Erythroblast (primary cell): Measurements from ENCODE around the gene CLN5.

Source experiments
- GATA1 ChIP-seq: IDR thresholded peaks from 2 replicates; pipeline ENCODE4 v1.6.1; 2011; ENCODE audit warnings: low read depth, mild to moderate bottlenecking, control low read depth, low read length, moderate library complexity
- POLR2A ChIP-seq: IDR thresholded peaks from 2 replicates; pipeline ENCODE4 v1.6.1; 2011; ENCODE audit warnings: mild to moderate bottlenecking, low read length

DNA sequence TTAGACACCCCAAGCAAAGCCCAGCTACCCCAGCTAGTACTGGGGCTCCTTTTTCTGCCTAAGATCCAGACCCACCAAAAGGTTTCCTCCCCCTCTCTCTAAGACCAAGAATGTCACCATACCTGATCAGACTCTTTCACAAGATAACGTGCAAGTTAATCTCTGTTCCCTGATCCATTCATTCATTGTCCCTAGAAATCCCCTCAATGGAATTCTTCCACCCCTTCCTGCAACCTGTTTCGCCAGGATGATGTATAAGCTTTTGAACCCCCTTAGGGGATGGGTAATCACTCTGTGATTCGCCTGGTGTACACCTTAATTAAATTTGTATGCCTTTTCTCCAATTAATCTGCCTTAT lies 17.3 kb upstream of the CLN5 start:
- no peak for TF ChIP-seq POLR2A
- TF ChIP-seq GATA1 = no peak
